Liver (tissue), 3 donors: ENCODE measurements around the gene ANKDD1B.

Experiments used
- EGR1 ChIP-seq, 2 donors: IDR thresholded peaks; 2 replicates each; pipeline ENCODE4 v1.6.1; 2016 to 2018; ENCODE audit warnings: antibody characterized with exemption in 2 of 2, low read depth in 2 of 2
- FOXA1 ChIP-seq: IDR thresholded peaks from 2 replicates; pipeline ENCODE4 v1.6.1; 2016; ENCODE audit warnings: antibody characterized with exemption
- GABPA ChIP-seq, 2 donors: IDR thresholded peaks in 1 of 2; conservative IDR thresholded peaks in 1 of 2; 2 replicates each; pipeline ENCODE4 v1.6.1; 2016; ENCODE audit warnings: antibody characterized with exemption in 2 of 2, mild to moderate bottlenecking in 1 of 2, moderate library complexity in 1 of 2
- HNF4G ChIP-seq: IDR thresholded peaks from 2 replicates; pipeline ENCODE4 v1.6.1; 2016; ENCODE audit warnings: antibody characterized with exemption
- JUND ChIP-seq, 2 donors: IDR thresholded peaks; 2 replicates each; pipeline ENCODE4 v1.6.1; 2016; ENCODE audit warnings: antibody characterized with exemption in 2 of 2
- RAD21 ChIP-seq, 2 donors: IDR thresholded peaks; 2 replicates each; pipeline ENCODE4 v1.6.1; 2016; ENCODE audit warnings: antibody characterized with exemption in 2 of 2, mild to moderate bottlenecking in 2 of 2
- RXRA ChIP-seq, 2 donors: IDR thresholded peaks; 2 replicates each; pipeline ENCODE4 v1.6.1; 2017 to 2018; ENCODE audit warnings: antibody characterized with exemption in 2 of 2, mild to moderate bottlenecking in 1 of 2
- YY1 ChIP-seq: IDR thresholded peaks from 2 replicates; pipeline ENCODE4 v1.6.1; 2016; ENCODE audit warnings: antibody characterized with exemption, mild to moderate bottlenecking
- TF ChIP-seq, protein P1 (sequence below): fragments of 150-350 bp; IDR thresholded peaks from 2 replicates; pipeline ENCODE4 v1.5.1; 2017; ENCODE audit warnings: improper control_type of control experiment, low read depth, low read length; ENCODE audit not compliant: missing input control
- TF ChIP-seq, protein P2 (sequence below): IDR thresholded peaks from 2 replicates; pipeline ENCODE4 v1.6.1; 2016; ENCODE audit warnings: antibody characterized with exemption
- TF ChIP-seq, protein P3 (sequence below): IDR thresholded peaks from 2 replicates; pipeline ENCODE4 v1.6.1; 2016; ENCODE audit warnings: antibody characterized with exemption
- donor health status: healthy.
- donor health status: healthy.

DNA sequence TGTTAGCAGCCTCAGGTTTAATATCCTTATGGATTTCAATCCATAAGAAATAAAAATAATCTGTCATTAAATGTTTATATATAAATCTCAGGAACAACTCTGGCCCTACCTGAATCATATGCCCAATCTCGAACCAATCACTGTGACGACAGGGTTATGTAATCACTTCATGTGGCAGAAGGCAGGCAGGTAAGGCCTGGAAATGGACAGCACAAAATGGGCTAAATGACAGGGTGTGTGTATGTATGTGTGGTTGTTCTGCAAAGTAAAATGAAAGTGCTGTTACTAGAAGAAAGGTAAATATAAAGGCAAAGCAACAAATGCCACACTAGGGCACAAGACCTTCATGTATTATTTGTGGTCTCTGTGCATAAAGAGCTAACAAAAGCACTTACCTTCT is 19.6 kb downstream of the ANKDD1B start:
- TF ChIP-seq RAD21 (IDR thresholded peaks at IDR 0.05) (no peak), RXRA (IDR thresholded peaks at IDR 0.05) (no peak), HNF4G (no peak), YY1 (no peak), FOXA1 (no peak), JUND (IDR thresholded peaks at IDR 0.05) (no peak), EGR1 (IDR thresholded peaks at IDR 0.05; ENCODE audit: low read depth in 2 of 2) (no peak), GABPA (IDR thresholded peaks at IDR 0.05 in 1 of 2, conservative IDR thresholded peaks at IDR 0.05 in 1 of 2) (no peak)
- TF ChIP-seq, protein P1, sequence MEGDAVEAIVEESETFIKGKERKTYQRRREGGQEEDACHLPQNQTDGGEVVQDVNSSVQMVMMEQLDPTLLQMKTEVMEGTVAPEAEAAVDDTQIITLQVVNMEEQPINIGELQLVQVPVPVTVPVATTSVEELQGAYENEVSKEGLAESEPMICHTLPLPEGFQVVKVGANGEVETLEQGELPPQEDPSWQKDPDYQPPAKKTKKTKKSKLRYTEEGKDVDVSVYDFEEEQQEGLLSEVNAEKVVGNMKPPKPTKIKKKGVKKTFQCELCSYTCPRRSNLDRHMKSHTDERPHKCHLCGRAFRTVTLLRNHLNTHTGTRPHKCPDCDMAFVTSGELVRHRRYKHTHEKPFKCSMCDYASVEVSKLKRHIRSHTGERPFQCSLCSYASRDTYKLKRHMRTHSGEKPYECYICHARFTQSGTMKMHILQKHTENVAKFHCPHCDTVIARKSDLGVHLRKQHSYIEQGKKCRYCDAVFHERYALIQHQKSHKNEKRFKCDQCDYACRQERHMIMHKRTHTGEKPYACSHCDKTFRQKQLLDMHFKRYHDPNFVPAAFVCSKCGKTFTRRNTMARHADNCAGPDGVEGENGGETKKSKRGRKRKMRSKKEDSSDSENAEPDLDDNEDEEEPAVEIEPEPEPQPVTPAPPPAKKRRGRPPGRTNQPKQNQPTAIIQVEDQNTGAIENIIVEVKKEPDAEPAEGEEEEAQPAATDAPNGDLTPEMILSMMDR, result no peak
- TF ChIP-seq, protein P2, sequence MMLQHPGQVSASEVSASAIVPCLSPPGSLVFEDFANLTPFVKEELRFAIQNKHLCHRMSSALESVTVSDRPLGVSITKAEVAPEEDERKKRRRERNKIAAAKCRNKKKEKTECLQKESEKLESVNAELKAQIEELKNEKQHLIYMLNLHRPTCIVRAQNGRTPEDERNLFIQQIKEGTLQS, result no peak
- TF ChIP-seq, protein P3, sequence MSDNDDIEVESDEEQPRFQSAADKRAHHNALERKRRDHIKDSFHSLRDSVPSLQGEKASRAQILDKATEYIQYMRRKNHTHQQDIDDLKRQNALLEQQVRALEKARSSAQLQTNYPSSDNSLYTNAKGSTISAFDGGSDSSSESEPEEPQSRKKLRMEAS, result no peak
